D341Med (cell line): ENCODE data around the gene KLF1.
"Not testable (repeated sequence)": the region's sequence is repeated elsewhere in the genome, so short reads cannot be mapped to it uniquely, and the experiment has no call there.

ENCODE experiments used
- DNase-seq: peaks from one replicate; pipeline ENCODE4 v3.0.0; 2012; ENCODE audit warnings: low spot score

KLF1 gene

DNA sequence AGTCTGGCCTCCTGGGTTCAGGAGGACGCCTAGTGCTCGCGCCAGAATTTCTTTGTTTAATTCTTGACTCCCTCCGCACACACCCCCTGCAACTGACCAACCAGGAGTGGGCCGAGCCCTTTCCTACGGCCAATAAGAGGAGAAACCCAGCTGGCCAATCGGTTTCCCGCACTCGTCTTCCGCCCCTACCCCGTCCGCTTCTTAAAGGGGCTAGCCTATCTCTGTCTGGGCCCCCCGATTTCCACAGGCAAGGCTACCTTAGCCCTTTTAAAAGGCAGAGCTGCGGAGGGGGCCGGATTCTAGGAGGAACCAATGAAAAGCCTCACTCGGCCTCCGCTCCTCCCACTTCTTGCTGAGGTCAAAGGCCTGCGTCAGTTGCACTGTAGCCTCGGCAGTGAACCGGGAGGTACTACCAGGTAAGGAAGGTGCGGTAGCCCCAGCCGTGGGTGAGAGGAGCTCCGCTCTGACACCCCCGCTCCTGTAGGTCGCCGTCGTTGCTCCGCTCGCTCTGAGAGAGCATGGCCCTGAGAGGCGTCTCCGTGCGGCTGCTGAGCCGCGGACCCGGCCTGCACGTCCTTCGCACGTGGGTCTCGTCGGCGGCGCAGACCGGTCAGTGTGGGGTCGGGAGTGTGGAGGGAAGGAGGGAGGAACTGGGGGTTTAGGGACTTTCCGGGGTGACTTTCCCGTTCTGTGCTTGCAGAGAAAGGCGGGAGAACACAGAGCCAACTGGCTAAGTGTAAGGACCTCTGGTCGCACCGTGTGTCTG lies 4.0 kb upstream of the KLF1 start, which contains the start of gene GCDH:
TSS of gene GCDH (plus strand) at position 374 of the 766 bp plus-strand sequence. CDS start at position 519, 145 bp downstream.
- DNase-seq: peak; percentile 94

DNA sequence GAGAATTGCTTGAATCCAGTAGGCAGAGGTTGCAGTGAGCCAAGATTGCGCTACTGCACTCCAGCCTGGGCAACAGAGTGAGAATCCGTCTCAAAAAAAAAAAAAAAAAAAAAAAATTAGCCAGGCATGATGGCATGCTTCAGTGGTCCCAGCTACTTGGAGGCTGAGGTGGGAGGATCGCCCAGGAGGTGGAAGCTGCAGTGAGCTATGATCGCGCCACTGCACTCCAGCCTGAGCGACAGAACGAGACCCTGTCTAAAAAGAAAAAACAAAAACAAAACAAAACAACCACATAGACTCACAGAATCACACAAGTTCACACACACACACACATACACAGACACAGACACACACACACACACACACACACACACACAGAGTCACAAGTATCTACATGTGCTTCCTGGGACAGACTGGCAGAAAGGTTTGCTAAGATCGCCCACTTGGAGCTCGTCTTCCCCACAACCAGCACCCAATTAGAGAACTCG lies 3.3 kb upstream of the KLF1 start:
- not testable (repeated sequence) for DNase-seq

DNA sequence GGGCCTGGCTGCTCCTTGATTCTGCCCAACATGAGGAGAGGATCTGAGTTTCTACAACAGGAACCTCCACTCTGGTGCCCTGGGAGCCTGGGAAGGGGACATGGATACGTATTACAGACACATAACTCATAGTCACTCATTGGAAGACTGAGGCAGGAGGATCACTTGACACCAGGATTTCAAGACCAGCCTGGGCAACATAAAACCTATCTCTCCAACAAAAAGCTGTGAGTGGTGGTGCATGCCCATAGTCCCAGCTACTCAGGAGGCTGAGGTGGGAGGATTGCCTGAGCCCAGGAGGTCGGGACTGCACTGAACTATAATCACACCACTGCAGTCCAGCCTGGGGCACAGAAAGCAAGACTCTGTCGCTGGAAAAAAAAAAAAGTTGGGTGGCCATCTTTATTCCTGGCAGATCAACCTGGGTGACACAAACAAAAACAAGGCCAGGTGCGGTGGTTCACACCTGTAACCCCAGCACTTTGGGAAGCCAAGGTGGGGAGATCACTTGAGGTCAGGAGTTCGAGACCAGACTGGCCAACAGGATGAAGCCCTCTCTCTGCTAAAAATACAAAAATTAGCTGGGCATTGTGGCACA lies 1.1 kb upstream of the KLF1 start:
- DNase-seq: no peak

DNA sequence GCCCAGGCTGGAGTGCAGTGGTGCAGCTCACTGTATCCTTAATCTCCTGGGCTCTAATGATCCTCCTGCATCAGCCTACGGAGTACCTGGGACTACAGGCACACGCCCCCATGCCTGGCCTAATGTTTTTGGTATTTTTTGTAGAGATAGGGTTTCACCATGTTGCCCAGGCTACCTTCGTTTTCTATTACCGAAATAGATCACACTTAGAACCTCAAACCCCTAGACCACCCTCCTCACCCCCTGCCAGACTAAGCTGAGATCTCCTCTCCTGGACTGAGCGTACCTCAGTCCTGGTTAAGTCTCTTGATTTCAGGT lies 391 bp downstream of the KLF1 start:
- DNase-seq: no peak

DNA sequence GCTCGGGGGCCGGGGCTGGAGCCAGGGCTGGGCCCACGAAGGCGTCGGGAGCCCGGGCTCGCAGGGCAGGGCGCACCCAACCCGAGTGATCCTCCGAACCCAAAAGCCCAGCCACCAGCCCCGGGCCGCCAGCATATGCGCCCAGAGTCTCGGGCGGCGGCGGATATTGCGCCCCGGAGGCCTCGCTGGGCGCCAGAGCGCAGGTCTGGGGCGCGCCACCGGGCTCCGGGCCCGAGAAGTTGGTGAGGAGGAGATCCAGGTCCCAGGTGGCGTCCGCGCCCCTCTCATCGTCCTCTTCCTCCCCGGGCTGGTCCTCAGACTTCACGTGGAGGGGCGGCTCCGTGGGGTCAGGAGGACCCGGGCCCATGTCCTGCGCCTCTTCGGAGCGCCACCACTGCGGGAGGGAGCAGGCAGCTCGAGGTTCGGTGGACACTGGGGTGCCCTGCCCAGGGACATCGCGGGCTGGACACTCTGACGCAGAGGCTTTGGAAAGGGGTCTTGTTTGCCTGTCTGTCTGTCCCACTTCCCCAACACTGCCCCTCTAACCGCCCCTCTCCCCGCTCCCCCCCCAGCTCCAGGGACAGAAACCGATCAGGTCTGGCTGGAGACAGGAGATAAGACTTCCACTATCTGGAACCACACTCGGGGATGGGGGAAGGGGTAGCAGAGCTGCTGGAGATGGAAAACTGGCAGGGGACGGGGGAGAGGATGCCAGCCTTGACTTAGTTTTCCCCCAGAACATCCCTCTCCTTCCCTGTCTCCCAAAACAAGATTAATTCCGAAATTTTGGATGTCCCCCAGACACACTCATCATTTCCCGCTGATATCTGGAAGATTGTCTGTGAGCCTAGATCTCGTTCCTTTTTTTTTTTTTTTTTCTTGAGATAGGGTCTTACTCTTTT lies 1.0 kb downstream of the KLF1 start:
- DNase-seq: peak; percentile 24

DNA sequence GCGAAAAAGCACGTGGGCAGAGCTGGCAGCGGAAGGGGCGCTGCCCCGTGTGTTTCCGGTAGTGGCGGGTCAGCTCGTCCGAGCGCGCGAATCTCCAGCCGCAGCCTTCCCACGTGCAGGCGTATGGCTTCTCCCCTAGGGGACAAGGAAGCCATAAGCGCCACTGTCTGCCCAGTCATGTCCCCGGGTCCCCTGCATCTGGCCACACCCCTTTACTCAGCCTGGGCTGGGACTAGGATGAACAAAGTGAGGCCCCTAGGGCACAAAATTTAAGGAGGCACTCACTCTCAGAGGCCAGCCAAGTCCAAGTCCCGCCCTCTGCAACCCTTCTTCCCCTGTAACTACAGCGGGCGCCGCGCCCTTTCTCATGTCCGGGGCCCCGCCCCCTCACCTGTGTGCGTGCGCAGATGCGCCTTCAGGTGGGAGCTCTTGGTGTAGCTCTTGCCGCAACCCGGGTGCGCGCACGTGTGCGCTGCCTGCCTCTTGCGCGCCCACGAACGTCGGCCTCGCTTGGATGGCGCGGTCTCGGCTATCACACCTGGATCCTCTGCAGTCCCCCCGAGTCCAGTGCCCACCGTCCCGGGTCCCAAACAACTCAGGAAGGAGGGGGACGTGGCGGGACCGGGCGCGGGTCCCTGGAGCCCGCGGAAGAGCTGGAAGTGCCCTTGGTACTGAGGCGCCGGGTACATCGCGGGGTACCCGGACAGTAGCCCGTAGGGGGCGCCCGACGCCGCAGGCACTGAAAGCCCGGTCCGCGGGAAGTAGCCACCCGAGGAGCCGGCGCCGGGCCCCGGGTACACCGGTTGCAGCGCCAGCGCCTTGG lies 1.9 kb downstream of the KLF1 start:
- peak; percentile 15 for DNase-seq

DNA sequence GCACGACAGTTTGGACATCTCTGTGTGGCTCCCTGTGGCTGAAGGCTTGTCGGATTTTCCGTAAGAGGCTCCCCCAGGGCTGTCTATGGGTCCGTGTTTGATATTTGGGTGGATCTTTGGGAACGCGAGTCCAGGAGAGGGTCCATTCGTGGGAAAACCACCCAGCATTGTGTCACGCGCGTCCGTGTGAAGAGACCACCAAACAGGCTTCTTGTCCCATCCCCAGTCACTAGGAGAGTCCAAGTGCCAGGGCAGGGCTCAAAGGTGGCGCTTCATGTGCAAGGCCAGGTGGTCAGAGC lies 2.4 kb downstream of the KLF1 start:
- DNase-seq: no peak

DNA sequence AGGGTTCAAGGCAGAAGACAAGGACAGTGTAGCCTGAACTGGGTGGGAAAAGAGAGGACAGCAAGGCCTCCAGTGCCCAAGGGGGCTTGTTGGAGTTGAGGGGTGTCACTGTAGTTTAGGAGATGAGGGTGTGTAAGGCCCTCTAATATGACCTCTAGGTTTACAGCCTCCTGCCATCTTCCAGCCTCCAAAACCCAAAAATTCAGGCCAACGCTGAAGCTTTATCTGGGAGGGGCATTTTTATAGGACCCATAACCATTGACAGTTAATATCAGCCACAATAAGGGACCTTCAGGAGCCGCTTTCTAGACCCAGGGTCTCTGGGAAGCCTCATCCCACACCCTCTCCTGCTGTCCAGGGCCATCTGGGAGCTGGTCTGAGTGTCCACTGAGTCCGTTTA lies 2.8 kb downstream of the KLF1 start:
- no peak for DNase-seq

DNA sequence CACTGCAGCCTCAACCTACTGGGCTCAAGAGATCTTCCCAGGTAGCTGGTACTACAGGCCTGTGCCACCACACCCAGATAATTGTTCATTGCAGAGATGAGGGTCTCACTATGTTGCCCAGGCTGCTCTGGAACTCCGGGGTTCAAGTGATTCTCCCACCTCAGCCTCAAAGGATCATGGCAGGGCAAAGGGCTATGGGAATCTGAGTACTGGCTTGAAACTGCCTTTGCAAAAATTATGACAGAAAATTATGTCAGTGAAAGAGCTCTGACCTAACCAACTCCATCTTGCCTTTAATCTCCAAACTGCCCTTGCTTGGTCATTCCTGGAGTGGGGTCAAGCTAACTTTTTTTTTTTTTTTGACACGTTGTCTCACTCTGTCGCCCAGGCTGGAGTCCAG lies 4.4 kb downstream of the KLF1 start:
- DNase-seq: no peak

DNA sequence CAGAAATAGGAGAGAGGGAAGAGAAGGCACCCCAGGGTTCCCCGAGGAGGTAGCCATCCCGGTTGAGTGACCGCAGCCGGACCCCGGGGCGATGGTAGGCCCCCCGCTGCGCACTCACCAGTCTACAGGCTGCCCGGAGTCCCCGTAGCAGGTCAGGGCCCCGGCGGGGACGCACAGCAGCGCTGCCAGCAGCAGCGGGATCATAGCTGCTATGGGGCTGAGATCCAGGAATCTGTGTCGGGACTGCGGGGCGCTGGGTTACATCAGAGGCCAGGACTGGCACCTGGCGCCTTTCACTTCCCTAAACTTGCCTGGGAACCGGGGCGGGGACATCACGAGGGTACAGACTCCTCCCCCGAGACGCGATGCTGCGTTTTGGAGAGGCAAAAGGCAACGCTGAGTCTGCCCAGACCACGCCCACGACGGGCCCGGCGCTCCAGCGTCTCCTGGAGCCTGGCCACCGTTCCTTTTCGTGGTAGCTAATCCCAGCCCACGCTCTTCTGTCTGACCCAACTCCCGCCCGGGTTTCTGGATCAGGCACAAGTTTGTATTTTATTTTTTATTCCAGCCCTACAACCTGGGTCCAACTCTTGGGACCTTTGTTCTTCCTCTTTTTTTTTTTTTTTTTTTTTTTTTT lies 5.7 kb downstream of the KLF1 start, which contains the start of gene DNASE2:
TSS of gene DNASE2 (minus strand) at position 278 of the 637 bp plus-strand sequence. CDS start at position 204, 74 bp downstream.
- DNase-seq: peak; percentile 96

DNA sequence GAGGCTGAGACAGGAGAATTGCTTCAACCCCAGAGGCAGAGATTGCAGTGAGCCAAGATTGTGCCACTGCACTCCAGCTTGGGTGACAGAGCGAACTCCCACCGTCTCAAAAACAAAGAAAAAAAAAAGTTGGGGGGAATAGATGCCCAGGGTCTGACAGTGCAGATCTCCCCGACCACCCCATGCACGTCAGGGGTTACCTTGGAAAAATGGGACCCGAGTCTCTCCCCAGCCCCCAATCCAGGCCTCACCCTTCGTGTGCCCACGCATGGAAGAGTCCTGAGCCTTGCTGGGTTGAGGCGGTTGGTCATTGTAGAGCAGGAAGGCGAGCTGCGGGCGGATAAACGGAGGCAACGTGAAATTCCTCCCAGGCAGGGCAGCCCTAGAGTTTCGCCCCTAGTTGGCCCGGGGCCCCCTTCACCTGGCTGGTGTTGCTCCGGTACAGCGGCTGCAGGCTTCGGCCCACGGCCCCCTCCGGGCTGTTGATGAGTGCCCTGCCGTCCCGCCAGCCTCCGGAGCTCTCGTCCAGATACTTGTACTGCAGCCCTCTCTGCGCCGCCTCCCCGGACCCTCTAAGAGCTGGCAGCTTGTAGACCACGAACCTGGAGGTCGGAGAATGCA lies 6.3 kb downstream of the KLF1 start:
- DNase-seq: peak; percentile 59

DNA sequence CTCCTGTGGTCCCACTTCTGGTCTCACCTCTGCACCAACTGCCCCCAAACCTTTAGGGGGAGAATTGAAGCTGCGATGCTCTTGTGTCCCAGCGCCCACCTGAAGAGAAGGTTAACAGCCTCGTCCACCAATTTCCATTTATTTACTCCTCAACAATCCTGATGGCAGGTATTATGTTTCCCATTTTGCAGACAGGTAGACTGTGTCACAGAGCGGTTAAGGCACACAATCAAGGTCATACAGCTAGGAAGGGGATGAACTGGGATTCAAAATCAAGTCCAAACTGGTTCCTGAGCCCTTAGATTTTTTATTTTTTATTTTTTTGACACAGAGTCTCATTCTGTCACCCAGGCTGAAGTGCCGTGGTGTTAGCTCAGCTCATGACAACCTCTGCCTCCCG lies 11.9 kb downstream of the KLF1 start:
- DNase-seq: no peak

DNA sequence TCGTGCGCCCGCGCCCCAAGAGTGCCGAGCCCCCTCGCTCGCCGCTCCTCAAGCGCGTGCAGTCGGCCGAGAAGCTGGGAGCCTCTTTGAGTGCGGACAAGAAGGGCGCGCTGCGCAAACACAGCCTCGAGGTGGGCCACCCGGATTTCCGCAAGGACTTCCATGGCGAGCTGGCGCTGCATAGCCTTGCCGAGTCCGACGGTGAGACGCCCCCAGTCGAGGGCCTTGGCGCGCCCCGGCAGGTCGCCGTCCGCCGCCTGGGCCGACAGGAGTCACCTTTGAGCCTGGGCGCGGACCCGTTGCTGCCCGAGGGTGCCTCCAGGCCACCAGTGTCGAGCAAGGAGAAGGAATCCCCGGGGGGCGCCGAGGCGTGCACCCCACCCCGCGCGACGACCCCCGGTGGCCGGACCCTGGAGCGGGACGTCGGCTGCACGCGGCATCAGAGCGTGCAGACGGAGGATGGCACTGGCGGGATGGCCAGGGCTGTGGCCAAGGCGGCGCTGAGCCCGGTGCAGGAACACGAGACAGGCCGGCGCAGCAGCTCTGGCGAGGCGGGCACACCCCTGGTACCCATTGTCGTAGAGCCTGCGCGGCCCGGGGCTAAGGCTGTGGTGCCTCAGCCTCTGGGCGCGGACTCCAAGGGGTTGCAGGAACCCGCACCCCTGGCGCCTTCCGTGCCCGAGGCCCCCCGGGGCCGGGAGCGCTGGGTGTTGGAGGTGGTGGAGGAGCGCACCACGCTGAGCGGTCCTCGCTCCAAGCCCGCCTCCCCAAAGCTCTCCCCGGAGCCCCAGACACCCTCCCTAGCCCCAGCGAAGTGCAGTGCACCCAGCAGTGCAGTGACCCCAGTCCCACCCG lies 12.9 kb downstream of the KLF1 start:
- peak; percentile 39 for DNase-seq

DNA sequence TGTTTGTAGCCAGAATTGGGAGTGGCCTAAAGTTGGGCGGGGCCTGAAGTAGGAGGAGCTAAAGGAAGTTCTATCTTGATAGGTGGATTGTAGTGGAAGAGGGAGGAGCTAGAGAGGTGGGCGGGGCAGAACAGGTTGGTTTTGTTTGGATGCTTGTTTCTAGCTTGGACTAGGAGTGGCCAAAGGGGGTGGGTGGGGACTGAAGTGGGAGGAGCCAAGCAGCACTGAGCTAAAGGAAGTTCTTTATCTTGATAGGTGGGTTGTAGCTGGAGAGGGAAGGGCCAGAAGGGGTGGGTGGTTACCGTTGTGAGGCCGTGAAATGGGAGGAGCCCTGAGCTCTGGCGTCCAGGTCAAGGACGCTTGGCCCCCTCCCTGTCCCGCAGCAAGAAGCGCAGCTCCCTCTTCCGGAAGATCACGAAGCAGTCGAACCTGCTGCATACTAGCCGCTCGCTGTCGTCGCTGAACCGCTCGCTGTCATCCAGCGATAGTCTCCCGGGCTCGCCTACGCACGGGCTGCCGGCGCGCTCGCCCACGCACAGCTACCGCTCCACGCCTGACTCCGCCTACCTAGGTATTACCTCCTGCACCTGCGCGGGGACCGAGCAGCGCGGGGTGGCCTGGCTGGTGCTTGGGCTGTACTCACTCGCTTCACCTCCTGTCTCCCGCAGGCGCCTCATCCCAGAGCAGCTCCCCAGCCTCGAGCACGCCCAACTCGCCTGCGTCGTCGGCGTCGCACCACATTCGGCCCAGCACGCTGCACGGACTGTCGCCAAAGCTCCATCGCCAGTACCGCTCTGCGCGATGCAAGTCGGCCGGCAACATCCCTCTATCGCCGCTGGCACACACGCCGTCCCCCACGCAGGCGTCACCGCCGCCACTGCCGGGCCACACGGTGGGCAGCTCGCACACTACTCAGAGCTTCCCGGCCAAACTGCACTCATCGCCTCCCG lies 13.8 kb downstream of the KLF1 start:
- DNase-seq: peak; percentile 30

DNA sequence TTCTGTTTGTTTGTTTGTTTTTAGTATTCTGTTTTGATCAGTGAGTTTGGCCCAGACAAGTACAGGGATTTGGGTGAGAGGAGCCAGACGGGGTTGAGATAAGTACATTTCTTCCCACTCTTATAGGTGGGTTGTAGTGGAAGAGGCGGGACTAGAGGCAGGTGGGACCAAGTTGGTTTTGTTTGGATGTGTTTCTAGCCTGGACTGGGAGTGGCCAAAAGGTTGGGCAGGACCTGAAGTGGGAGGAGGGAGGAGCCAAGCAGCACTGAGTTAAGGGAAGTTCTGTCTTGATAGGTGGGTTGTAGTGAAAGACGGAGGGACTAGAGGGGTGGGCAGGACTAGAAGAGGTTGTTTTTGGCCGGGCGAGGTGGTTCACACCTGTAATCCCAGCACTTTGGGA lies 14.7 kb downstream of the KLF1 start:
- DNase-seq: no peak

DNA sequence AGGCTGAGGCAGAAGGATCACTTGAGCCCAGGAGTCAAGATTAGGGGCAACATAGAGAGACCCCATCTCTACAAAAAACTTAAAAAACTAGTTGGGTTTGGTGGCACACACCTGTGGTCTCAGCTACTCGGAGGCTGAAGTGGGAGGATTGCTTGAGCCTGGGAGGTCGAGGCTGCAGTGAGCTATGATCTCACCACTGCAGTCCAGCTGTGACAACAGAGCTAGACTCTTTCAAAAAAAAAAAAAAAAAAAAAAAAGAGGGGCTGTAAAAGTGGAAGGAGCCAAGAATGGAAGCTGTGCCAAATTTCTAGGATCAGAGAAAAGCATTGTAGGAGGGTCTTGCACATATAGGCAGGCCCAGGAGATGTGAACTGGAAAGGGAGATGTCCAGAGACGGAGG lies 15.3 kb downstream of the KLF1 start:
- no peak for DNase-seq

DNA sequence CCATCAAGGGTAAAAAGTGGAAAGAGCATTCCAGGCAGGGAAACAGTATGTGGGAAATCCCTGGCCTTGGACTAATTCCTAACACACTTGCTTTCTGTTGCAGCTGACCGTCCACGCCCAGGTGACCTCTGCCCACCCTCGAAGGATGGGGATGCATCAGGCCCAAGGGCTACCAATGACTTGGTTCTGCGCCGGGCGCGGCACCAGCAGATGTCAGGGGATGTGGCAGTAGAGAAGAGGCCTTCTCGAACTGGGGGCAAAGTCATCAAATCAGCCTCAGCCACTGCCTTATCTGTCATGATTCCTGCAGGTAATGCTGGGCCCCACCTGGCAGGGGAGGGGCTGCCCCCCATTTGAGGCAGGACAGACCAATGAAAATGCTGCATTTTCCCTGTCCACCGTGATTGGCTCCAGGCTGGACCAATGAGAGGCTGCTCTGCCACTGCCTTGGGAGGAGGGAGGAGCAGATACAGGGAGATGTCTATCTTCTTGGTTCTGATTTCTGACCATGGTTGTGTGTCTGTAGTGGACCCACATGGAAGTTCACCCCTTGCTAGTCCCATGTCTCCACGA lies 18.4 kb downstream of the KLF1 start:
- no peak for DNase-seq
